ENCODE measurements around the gene FLYWCH2.
A peak's percentile ranks its signal among the peaks of the same experiment; 100 is the strongest.
"Not testable (repeated sequence)": the region's sequence is repeated elsewhere in the genome, so short reads cannot be mapped to it uniquely, and the experiment has no call there.

The FLYWCH2 gene

GRCh38 chr16:2915196-2915929 is 32.3 kb downstream of the FLYWCH2 start:
- no peak for DNase-seq

- peak; percentile 29 for DNase-seq
Measured at GRCh38 chr16:2919511-2920255, 36.7 kb downstream of the FLYWCH2 start.

GRCh38 chr16:2923481-2923880 is 40.5 kb downstream of the FLYWCH2 start:
- DNase-seq, result no peak

- no peak for DNase-seq
Measured at GRCh38 chr16:2924901-2925755, 42.1 kb downstream of the FLYWCH2 start.

GRCh38 chr16:2925951-2926649 is 43.1 kb downstream of the FLYWCH2 start:
- no peak for DNase-seq

- no peak for DNase-seq
Measured at GRCh38 chr16:2926650-2926999, 43.6 kb downstream of the FLYWCH2 start.

- DNase-seq, result peak; percentile 37
Measured at GRCh38 chr16:2927010-2927646, 44.1 kb downstream of the FLYWCH2 start.

- not testable (repeated sequence) for DNase-seq
Measured at GRCh38 chr16:2928151-2928550, 45.1 kb downstream of the FLYWCH2 start.

- DNase-seq, result no peak
Measured at GRCh38 chr16:2928796-2929195, 45.8 kb downstream of the FLYWCH2 start.

GRCh38 chr16:2929693-2930092 is 46.7 kb downstream of the FLYWCH2 start:
- no peak for DNase-seq

GRCh38 chr16:2930236-2930635 is 47.2 kb downstream of the FLYWCH2 start:
- no peak for DNase-seq

- not testable (repeated sequence) for DNase-seq
Measured at GRCh38 chr16:2931231-2931914, 48.4 kb downstream of the FLYWCH2 start.

- DNase-seq, result no peak
Measured at GRCh38 chr16:2933136-2933535, 50.1 kb downstream of the FLYWCH2 start.

- DNase-seq, result no peak
Measured at GRCh38 chr16:2933701-2934100, 50.7 kb downstream of the FLYWCH2 start.

- DNase-seq, result no peak
Measured at GRCh38 chr16:2934450-2934849, 51.4 kb downstream of the FLYWCH2 start.

GRCh38 chr16:2936436-2937011 is 53.5 kb downstream of the FLYWCH2 start:
- DNase-seq, result no peak

GRCh38 chr16:2937170-2937569 is 54.2 kb downstream of the FLYWCH2 start:
- no peak for DNase-seq

GRCh38 chr16:2938206-2938605 is 55.2 kb downstream of the FLYWCH2 start:
- DNase-seq, result no peak

GRCh38 chr16:2939968-2940367 is 57.0 kb downstream of the FLYWCH2 start:
- no peak for DNase-seq

GRCh38 chr16:2942045-2942444 is 59.0 kb downstream of the FLYWCH2 start:
- no peak for DNase-seq

- not testable (repeated sequence) for DNase-seq
Measured at GRCh38 chr16:2943716-2944115, 60.7 kb downstream of the FLYWCH2 start.
